Fibroblast of lung (primary cell): Measurements from ENCODE around the gene C20orf144.

Source experiments
- CTCF ChIP-seq, 2 donors: IDR thresholded peaks in 1 of 2; conservative IDR thresholded peaks in 1 of 2; 1 replicate in 1 of 2; 2 replicates in 1 of 2; pipeline ENCODE4 v1.5.1; 2011 to 2012; ENCODE audit warnings: low read length in 2 of 2, control low read depth in 1 of 2, inconsistent platforms in 1 of 2, low read depth in 1 of 2, mild to moderate bottlenecking in 1 of 2
- EZH2 ChIP-seq: IDR thresholded peaks from 2 replicates; pipeline ENCODE4 v1.5.1; 2012; ENCODE audit warnings: low read length, control low read depth, mild to moderate bottlenecking; ENCODE audit errors: missing control alignments

- no peak for TF ChIP-seq CTCF (conservative IDR thresholded peaks at IDR 0.05 in 1 of 2, IDR thresholded peaks at IDR 0.05 in 1 of 2; ENCODE audit: low read depth in 1 of 2, low read length in 2 of 2)
- TF ChIP-seq EZH2, result no peak
Observed at GRCh38 chr20:33640287-33640686, 21.8 kb upstream of the C20orf144 start.
